ENCODE data around the gene NEAT1.

The NEAT1 gene

DNA sequence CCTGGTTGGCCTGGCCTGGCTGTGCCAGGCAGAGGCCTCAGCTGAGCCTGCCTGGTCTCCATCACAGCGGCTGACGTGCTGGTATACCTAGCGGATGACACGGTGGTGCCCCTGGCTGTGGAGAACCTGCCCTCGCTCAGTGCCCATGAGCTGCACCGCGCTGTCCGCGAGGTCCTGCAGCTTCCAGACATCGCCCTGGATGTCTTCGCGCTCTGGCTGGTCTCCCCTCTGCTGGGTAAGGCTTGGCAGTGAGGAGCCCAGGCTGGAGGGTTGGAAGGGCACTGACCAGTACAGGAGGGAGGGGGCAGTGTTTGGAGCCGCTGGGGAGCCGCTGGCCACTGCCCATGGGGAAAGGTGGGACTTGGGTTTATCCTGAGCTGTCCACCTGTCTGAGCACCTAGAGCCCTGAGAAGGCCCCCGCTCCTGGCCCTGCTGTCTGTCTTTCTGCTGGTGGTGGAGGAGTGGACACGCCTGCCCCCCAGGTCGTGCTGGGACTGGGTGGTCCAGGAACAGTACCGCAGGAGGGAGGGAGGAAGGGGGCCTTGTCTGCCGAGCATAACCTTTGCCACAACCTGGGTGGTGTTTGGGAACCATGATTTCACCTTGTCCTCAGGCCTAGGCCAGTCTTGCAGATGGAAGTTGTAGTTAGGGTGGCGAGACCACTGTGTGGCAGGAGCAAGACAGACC is 33.2 kb upstream of the NEAT1 start:
- no peak for DNase-seq (ENCODE audit: low spot score)

DNA sequence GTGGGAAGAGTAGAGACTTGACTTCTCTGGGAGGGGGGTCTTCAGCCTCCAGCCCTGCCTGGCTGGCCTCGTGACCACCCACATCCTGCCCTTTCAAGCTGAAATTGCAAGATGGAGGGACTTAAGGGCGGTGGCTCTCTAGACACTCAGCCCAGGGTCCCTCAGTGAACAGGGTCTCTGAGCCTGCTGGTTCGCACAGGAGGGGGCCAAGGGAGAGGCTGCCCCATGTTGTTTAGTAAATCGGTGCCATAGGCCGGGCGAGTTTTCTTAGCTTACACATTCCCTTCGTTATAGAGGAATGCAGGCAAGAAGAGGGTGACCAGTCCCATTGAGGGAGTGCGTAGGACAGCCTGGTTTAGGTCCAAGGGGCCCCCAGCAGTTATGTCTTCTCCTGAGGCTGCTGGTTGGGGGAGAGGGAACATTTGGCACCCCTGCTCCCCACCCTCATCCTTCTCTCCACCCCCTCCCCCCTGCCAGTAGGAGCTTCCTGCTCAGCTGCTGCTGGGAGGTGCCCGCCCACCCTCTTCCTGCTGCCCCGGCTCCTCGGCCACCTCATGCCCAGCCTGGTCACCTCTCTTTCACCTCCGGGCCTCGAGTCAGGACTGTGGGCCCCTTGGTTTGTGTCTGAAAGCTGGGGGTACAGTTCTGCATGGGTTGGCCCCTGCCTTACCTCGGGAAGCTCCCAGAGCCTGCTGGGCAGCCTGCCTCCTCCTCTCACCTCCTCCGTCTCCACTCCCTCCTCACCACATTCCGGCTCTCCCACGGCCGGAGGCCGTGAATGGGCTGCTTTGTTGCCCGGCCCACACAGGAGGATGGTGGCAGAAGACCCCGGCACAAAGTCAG is 32.3 kb upstream of the NEAT1 start:
- DNase-seq (ENCODE audit: low spot score) = no peak

DNA sequence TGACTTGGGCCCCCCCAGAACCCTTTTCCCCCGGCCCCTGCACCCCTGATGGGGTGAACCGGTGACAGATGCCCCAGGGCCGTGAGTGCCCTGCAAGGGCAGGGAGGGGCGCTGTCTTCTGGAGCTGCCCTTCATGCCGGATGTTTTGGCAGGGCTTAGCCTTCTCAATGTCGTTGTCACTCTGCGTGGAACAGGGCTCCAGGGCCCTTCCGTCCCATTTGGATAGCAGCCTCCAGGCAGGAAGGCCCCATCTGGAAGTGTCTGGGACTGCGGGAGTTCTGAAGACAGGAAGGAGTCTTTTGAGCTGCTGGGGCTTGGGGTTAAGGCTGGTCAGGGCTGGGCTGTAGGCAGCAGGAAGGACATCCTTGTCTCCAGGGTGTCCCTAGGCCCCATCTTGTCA is 31.6 kb upstream of the NEAT1 start:
- no peak for DNase-seq (ENCODE audit: low spot score)

DNA sequence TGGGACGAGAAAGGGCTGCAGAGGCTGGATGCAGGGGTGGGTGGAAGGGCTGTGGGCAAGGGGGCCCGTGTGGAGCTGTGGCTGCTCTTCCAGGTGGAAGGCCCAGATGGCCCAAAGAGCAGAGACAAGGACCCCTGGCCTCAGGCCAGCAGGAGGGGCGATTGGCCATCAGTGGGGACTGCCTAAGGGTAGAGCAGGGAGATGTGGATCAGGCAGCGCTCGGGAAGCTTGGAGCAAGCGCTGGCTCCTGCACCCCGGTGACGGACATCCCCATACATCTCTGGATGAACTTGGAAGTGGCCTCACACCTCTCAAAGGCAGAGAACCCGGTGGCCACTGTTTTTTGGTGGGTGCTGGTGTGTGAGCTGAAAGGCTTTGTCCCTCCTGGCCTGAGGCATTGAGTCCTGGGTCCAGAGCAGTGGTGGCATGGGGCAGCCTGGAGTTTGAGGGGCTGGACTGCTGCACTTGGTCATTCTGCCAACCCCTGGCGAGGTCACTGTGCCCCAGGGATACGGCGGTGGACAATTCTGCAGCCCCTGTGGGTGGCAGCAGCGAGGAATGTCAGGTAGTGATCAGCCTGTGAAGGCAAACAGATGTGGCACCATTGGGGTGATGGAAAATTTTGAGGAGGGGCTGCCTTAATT is 30.3 kb upstream of the NEAT1 start:
- DNase-seq (ENCODE audit: low spot score) = no peak

DNA sequence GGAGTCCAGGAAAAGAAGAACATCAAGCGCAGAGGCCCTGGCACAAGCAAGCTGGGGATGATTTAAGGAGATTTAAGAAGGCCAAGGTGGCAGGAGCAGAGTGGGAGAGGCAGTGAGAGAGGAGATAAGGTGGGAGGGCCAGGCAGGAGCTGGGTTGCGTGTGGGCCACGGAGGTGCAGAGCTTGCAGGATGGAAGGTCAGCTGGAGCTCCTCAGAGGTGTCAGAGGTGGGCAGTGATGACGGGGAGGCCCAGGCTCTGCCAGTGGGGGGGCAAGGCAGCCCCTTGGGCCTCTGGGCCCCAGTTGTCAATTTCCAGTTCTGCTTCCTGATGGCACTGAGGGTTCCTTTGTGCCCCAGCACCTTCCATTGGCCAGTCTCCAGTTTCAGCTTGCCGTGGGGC is 29.7 kb upstream of the NEAT1 start:
- DNase-seq (ENCODE audit: low spot score) = no peak

DNA sequence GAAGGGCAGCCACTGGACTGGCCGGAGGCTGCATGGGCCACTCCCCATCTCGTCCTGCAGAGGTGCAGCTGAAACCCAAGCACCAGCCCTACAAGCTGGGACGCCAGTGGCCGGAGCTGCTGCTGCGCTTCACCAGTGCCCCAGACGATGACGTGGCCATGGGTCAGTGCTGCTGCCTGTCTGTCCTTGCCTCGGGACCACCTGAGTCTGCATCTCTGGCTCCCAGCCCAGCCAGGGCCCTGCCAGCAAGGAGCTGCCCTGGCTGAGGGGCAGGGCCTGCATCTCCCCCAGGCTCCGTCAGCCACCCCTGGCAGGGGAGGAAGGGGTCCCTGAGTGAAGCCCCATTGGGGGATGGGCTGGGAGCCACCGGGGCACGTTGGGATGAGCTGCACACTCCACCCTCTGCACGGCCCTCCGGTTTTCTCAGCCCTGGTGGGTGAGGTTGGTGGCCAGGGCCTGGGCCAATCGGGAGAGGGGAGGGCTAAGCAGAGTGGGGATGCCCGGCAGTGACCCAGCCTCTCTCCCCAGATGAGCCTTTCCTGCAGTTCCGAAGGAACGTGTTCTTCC is 29.0 kb upstream of the NEAT1 start:
- no peak for DNase-seq (ENCODE audit: low spot score)

DNA sequence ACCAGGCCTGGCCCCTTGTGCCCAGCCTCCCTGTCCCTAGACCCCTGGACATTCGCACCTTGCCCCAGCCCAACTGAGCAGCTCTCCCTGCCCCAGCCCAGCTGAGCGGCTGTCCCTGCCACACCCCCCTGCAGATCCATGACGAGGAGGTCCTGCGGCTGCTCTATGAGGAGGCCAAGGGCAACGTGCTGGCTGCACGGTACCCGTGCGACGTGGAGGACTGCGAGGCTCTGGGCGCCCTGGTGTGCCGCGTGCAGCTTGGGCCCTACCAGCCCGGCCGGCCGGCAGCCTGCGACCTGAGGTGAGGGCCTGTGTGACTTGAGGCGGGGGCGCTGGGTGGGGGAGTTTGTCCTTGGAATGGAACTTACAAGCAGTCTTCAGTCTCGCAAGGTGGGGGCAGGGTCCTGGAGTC is 28.5 kb upstream of the NEAT1 start:
- no peak for DNase-seq (ENCODE audit: low spot score)

DNA sequence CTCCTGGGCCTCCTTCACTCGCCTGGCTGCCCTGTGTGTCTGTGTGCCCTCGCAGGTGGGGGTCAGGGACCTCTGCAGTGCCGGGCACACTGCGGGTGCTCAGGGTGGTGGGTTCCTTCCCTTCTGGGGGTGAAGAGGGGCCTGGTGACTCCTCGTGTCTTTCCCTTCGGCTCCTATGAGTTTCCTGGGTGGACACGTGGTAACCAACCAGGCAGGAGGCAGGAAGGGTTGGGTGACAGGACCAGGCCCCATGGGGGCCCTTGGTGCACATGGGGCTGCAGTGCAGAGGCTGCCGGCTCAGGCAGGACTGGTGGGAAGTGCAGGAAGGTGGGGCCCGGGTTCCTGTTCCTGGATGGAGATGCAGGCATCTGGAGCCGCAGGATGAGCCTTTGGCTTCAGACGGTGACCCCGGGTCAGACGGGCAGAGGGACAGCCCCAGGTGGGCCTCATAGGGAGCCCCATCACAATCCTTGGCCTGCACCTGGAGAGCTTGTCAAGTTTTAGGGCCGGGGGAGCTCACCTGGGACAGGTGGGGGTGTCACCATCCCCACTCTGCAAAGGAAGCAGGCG is 26.6 kb upstream of the NEAT1 start:
- no peak for DNase-seq (ENCODE audit: low spot score)

DNA sequence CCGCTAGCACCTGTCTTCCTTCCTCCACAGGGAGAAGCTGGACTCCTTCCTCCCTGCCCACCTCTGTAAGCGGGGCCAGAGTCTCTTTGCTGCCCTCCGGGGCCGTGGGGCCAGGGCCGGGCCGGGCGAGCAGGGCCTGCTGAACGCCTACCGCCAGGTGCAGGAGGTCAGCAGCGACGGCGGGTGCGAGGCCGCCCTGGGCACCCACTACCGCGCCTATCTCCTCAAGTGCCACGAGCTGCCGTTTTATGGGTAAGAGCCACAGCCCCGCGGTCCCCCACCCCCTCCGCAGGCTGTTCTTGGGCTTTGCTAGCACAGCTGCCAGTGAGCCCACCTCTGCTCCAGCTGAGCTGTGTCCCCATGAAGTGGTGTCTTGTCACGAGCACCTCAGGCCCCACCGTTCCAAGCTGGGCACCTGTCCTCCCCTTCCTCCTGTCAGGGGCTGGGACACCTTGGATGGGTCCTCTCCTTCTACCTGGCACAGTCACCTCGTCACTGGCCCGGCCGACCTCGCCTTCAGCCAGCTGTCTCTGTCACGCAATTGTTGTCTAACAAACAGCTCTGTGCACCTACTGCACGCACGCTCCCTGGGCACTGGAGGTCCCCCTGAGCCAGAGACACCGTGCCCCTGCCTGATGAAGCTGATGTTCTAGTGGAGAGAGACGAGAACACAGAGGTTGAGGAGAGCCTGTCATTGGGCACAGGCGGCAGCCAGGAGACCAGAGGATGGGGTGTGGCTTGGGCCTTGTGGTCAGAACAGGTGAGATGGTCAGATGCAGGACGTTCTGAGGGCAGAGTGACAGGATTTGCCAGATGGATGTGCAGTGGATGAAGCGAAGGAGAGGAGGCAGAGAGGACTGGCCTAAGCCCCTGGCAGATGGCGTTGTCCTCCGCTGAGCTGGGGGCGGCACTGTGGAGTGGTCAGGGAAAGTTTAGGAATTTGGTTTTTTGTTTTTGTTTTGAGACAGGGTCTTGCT is 25.5 kb upstream of the NEAT1 start:
- no peak for DNase-seq (ENCODE audit: low spot score)

DNA sequence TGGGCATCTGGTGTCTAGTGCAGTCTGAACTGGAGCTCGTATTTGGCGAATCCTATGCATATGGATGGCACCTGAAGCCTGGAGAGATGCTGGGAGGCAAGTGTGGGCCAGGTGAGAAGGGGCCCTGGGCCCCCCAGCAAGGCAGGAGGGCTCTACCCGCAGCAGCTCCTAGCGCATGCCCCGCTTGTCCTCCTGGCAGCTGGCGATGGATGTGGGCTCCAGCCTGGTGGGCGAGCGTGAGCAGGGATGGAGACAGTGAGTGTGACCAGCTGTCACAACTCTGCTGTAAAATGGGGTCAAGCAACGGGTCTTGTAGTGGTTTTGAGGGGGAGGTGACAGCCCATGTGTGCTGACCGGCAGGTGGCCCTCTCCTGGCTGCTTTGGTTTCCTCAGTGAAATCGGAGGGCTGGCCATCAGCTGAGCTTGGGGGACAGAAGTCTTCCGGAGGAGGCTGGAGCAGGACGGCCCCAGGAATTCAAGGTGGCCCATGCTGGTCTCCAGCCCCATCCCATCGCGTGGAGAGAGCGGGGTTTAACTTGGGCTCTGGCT is 24.2 kb upstream of the NEAT1 start:
- DNase-seq (ENCODE audit: low spot score) = no peak

DNA sequence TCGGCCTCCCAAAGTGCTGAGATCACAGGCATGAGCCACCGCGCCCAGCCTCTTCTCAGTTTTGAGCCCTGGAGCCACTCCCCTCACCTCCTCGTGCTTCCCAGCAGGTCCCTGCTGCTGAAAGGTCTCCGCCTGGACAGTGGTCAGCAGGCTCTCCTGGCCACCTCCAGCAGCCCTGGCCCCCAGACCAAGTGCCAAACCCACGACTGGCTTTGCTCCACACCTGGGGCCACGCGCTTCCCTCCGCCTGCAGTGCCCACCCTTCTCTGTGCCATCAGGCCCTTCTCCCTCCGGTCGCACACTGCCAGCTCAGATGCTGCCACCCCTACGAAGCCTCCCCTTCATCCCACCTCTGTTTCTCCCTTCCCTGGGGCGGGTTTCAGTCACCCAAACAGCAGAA is 23.3 kb upstream of the NEAT1 start:
- no peak for DNase-seq (ENCODE audit: low spot score)

DNA sequence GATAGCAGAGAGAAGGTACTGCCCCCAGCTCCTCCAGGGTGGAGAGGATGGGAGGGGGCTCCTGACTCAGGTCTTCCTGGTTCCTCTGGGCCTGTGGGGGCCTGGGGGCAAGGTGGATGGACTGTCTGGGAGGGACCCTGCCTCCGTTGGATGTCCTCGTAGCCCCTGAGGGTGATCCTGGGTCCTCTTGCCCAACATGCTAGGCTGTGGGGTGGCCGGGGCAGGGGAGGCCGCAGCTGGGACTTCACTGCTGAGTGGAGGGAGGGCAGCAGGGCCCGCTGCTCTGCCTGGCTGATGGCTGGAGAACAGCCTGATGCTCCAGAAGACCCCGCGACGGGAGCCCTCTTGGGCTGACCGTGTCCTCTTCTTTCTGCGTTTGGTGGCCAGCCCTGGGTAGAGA is 22.8 kb upstream of the NEAT1 start:
- DNase-seq (ENCODE audit: low spot score) = no peak

DNA sequence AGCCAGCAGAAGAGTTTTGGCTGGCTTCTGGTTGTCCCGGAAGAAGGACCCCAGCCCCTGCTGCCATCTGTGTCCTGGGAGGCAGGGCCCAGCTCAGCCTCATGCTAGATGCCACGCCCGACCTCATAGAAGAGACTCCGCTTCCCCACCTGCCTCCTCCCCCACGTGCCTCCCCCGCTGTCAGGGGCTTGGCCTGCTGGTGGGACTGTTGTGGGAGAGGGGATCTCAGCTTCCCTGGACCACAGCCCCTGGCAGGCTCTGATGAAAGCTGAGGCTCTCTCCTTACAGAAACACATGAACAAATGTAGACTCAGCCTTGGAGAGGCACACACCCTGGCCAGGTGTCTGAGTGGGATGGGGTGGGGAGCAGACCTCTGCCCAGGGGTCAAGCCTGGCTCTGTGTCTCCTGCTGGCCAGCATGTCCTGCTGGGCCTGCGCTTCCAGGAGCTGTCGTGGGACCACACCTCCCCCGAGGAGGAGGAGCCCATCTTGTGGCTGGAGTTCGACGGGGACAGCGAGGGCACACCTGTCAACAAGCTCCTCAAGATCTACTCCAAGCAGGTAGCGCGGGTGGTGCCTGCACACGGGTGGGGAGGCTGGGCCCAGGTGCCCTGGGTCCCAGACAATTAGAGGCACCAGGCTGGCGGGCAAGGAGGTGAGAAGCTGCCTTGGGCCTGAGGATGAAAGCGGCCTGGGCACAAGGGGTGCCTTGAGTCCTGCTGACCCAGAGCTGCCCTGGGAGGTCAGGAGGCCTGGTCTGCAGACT is 22.1 kb upstream of the NEAT1 start:
- DNase-seq (ENCODE audit: low spot score) = no peak

DNA sequence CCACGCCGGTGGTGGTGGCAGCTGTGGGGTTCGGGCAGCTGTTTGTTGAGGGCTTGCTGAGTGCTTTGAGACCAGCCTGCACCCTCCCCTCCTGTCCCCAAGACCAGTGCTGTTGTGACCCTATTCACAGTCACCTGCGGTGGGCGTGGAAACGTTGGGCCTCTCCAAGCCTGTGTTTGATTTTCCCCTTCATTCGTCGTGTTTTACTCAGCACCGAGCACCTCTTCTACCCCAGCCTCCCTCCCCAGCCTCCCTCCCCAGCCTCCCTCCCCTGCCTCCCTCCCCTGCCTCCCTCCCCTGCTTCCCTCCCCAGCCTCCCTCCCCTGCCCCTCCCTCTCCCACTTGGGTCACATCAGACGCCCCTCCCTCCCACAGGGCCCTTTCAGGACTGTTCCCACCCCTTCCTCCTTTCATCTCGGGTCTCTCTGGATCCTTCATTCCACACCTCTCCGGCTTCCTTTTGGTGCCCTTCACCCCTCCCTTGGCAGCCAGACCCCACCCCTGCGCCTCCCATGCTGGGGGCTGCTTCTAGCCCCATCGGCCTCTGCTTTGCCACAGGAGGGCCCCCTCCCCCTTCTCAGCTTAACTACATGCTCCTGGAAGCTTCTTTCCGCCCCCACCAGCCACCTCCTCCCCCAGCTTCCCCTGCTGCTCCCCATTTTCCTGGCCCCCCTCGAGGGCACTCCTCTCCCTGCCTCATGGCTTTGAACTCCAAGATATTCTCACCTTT is 21.4 kb upstream of the NEAT1 start:
- no peak for DNase-seq (ENCODE audit: low spot score)

DNA sequence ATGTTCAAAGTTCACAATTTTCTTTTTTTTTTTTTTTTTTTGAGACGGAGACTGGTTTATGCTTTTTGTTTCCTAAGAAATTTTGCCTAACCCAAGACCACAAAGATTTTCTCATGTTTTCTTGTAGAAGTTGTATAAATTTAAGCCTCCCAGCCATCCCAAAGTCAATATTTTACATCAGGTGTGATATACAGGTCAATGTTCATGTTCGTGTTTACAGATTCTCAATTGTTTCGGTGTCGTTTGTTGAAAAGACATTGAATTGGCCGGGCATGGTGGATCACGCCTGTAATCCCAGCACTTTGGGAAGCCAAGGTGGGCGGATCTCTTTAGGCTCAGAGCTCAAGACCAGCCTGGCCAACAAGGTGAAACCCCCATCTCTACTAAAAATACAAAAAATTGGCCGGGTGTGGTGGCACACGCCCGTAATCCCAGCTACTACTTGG is 20.8 kb upstream of the NEAT1 start:
- no peak for DNase-seq (ENCODE audit: low spot score)

DNA sequence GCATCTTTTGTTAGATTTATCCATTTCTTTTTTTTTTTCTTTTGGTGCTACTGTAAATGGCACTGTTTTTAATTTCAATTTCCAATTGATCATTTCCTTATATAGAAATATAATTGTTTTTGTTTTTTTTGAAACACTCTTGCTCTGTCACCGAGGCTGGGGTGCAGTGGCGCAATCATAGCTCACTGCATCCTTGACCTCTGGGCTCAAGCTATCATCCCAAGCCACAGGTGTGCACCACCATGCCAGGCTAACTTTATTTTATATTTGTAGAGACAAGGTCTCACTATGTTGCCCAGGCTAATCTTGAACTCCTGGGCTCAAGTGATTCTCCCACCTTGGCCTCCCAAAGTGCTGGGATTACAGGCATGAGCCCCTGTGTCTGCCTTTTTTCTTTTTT is 19.8 kb upstream of the NEAT1 start:
- DNase-seq (ENCODE audit: low spot score) = no peak

DNA sequence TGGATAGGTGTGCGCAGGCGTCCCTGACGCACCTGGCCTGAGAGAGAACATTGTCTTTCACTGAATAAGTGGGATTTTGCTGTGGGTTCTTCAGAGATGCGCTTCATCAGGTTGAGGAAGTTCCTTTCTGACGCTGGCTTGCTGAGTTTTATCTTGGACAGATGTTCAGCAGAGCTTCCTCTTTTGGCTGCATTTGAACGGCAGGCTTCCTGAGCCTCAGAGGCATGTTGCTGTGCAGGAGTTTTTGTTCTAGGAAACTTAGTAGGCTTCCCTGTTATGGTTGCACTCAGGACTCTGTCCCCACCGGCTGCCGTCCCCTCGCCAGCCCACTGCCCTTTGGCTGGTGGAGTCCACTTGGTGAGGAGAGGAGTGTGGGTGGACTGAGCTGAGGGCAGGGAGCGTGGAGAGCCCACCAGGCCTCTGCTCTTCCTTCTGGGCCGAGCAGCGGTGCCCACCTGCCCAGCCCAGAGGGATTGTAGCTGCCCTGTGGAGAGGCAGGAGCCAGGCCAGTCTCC is 18.9 kb upstream of the NEAT1 start:
- no peak for DNase-seq (ENCODE audit: low spot score)

DNA sequence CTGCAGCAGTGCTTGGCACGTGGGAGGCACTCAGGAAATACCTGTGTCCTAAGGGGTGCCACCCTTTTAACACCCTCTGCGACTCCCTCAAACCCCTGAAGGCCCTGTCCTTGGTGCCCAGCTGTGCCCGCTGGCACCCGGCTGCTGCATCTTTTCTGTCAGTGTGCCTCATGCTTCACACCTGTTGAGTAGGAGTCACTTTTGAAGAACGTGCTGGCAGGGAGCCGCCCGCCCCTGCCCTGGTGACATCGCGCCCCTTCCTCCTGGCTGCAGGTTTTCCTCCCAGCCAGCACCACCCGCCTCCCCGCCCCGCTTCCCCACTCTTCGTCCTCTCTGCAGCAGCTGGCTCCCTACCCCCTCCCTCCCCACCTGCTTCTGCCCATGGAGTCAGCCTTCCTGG is 18.4 kb upstream of the NEAT1 start:
- DNase-seq (ENCODE audit: low spot score) = no peak

DNA sequence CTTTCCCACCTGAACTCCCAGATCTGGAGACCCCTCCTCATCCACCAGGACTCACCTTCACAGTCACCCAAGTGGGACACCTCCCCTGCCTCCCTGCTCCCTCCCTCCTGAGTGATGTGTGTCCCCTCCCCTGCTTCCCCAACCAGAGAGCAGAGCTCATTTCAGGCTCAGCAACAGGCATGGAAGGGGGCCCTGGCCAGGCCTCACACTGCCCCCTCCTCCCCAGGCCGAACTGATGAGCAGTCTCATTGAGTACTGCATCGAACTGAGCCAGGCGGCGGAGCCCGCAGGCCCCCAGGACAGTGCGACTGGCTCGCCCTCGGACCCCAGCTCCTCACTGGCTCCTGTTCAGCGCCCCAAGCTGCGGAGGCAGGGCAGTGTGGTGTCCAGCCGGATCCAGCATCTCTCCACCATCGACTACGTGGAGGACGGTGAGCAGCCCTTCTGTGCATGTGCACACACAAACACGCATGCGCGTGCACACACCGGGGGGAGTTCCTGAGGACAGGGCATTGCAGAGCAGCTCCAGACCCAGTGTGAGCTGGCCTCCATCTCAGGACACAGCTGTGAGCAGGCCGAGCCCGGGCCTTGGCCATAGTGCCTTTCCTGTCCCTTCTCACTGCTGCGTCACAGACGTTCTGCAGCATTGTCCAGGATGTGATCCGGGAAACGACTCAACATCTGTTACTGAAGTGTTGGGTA is 17.8 kb upstream of the NEAT1 start:
- DNase-seq (ENCODE audit: low spot score) = no peak

Measured in activated CD4-positive, alpha-beta T cell treated with anti-CD3 and anti-CD28 coated beads, Interleukin-2, Interleukin-4, amounts not matched to agents 100 ng/mL and 50 ng/mL, durations not matched to agents 16 hours and 8 hours (primary cell).